DMS79 treated with DMSO at 0.1 percent for 48 hours (cell line): Measurements from ENCODE around the gene SLC29A1.
"Not testable (repeated sequence)": the region's sequence is repeated elsewhere in the genome, so short reads cannot be mapped to it uniquely, and the experiment has no call there.

ENCODE experiments used
- DNase-seq: peaks from one replicate; lab custom pipeline; 2025; lab: John Stamatoyannopoulos, UW

Gene SLC29A1

DNA sequence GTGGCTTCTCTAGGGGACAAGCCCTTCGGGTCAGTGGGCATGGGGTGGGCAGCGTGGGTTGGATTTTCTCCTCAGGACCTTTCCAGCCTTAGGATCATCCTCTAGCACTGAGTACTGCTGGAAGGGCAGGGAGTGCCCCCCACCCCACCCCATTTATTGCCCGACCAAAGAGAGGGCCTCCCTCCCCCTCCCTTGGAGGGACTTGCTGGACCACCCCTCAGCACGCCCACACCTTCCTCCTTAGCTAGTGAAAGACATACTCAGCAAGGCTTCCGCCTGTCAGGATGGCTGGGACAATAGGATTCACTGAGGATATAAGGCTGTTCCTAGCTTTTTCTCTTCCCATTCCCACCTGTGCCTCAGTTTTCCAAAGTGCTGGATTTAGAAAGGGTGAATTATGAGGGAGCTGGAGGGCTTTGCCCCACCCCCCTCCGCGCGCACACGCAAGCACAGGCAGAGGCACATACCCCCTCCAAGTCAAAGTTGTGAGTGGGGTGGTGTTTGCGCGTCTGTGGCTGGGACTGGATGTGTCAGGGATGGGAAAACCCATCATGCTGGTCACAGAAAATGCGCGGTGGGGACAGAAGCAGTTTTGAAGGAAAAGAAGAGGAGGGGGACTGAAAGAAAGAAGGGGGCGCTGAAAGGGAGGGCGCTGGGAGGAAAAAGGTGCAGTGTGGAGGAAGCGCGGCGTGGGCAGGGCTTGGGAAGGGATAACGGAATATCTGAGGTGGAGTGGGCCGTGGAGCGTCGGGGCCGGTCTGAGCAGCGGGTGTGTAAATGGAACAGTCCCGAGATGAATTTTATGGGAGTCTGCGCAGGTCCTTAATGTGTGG is 693 bp upstream of the SLC29A1 start:
- peak; percentile 56 for DNase-seq

DNA sequence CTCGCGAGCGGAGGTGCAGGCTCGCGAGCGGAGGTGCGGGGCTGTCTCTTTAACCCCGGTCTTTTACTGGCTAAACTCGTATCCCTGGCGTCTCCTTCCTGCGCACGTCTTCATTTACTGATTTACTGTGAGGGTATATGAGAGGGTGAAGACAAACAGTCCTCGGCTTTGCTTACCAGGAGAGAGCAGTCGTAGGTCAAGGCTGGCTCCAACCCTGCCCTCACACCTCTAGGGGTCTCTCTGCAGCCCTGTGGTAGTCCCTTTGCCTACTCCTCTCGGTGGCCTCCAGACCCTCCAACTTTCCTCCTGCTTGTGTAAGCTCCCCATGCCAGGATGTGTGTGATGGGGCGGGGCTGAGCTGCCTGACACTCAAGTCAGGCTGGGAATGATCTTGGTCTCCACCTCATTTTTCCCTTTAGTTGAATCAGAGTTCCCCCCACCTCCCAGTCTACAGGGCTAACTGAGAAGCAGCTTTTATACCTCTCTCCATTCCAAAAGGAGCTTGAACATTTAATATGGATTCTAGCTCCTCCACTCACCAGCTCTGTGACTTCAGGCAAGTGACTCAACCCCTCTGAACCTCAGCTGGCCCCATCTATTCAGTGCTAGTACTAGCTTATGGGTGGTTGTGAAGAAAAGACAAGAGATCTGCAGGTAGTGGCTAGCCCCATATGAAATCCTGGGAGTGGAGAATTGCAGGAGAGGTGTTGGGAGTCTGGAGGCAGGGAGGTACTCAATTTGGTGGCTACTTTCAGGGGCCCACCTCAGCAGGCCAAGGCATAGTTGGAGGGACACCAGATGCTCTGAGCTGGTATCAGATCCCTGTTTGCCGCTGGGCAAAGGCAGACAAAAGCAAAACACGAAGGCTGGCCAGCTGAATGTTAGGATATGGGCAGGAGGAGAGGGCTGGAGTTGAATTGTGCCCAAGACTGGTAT is 902 bp downstream of the SLC29A1 start:
- DNase-seq, result peak; percentile 54

DNA sequence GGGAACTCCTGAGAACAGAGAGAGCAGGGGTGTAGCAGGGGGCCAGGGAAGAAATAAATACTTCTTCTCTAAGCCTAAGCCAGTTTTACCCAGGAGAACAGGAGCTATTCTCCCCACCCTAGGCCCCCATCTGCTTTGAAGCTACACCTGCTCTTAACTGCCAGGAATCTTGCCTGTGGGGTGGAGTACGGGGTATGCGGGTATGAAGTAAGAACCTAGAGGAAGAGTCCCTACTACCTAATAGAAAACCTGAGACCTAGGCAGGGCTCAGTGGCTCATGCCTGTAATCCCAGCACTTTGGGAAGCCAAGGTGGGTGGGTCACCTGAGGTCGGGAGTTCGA is 1.5 kb downstream of the SLC29A1 start:
- no peak for DNase-seq

DNA sequence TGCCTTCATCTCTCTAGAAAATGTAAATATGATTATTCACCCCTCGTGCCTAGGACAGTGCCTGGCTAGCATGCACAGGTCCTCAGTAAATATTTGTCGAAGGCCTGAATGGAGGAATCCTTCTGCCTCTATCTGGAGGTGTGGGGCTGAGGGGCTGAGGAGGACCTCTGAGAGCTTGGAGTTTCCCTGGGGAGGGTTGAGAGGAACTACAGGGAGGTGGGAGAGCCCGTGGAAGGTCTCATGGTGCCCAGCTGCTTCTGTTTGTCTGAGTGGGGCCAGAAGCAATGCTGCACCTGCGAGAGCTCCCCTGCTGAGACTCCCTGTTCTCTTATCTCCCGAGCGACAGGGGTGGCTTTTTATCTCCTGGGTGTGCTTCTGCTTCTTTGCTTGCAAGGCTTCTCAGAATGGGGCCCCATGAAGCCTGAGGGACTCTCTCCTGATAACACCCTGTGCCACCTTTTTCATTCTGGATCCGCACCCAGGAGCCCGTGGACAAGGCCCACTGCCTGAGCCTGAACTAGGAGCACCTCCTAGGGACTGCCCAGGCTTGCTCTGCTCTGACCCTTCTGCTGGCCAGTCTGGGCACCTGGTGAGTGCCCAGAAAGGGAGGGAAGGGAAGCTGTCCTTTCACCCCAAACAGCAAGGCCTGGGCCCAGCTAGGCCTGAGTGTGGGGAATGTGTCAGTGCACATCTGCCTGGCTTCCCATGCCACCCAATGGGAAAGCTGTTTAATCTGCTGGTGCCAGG is 2.4 kb downstream of the SLC29A1 start:
- DNase-seq, result no peak

DNA sequence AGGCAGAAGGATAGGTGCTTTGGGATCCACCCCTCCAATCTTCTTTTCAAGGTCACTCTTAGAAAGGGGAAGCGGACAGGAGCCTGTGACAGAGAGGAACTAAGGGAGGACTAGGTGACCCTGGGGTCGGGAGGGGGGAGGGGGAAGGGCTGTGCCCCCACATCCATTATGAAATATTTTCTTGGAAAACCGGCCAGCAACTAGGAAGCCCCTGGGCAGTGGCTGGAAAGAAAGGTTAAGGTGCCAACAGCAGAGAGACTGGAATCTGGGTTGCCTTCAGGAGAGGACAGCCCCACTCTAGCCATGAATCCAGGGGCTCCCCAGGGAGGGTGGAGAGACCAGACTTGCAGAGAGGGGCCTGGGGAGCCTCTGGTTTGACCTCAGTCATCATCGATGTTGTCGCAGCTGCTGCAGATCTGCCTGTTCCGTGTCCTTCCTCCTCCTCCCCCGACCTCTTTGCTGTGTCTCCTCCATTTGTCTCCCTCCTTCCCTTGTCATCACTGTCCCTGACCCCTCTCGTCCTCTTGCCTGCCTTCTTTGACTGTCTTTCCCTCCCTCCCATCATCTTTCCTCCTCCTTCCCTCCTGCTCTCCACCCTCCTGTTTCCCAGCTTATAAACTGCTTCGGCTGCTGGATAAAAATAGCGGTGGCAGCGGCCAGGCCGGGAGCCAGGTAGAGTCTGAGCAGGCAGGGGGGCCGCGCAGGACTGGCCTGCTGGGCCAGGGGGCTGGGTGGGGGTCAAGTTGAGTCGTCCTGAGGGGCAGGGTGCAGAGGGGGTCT is 3.2 kb downstream of the SLC29A1 start:
- no peak for DNase-seq

DNA sequence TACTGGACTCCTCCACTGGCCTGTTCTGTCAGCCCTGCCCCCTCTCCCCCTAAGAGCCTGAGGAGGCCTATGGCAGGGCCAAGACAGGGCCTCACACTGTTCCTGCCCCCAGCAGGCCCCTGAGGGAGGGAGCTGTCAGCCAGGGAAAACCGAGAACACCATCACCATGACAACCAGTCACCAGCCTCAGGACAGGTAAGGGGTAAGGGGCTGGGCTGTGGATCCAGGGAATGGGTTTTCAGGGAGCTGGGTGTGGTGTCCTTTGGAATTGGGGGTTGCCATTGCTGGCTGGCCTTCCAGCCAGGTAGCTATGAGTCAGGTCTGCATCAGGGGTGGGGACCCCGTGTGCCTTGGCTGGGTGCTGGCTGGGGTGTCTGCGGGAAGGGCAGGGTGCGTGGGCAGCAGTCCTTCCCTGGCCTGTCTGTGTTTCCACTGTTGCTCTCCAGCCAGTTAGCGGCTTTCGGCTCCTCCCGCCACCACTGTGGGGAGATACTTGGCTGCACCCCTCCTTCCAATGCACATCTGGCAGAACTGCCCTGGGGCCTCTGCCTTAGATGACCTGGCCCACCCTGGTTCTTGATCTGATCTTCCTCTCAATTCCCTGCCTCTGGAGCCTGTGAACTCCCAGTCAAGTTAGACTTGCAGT is 3.9 kb downstream of the SLC29A1 start:
- DNase-seq, result no peak

DNA sequence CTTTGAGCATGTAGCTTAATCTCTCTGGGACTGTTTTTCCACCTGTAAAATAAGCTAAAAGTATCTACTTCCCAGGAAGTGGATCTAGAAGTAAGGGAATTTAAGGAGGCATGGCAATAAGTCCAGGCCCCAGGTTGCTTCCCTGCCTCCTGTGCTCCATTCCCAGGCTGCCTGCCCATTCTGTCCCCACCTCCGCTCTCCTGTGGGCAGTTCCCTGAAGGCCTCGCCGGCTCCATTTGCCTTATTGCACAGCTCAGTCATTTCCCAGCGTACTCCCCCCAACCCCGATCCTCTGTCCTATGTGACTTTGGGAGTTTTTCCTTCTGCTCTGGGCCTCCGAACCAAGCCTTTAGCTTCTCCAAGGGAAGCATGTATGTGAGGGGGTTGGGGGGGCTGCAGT is 4.6 kb downstream of the SLC29A1 start:
- no peak for DNase-seq

DNA sequence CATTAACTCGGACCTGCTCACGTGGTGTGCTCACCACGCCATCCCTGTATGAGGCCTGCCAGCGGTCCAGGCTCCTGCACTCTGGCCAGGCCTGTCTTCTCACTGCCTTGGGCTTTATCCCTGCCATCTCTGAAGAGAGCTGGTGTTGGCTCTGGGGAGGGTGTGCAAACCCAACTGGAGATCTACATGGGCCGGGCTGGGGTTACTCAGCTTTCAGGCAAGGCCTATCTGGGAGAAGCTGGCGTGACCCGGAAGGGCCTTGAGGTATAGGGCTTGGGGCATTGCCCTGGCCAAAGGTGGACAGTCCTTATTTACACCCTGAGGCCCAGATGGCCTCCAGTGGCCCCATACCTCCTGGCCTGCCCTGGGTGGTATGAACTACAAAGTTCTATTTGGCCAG is 5.0 kb downstream of the SLC29A1 start:
- DNase-seq, result no peak

DNA sequence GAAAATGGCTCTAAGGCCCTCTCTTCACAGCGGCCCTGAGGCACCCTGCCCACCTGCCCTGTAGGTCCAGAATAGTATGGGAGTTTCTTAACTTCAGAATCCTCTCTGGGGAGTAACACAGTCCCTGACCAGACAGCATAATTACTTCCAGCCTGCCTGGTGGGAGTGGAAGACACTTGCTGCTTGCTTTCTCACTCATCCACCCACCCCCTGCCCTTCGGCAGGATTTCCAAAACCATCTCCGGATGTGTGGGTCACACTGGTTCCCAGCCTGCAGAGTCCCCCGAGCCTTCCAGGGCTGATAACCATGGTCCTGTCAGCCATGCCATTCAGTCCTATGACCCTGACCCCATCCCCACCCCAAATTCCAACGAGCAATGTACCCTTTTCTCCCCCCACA is 5.4 kb downstream of the SLC29A1 start:
- DNase-seq, result no peak

DNA sequence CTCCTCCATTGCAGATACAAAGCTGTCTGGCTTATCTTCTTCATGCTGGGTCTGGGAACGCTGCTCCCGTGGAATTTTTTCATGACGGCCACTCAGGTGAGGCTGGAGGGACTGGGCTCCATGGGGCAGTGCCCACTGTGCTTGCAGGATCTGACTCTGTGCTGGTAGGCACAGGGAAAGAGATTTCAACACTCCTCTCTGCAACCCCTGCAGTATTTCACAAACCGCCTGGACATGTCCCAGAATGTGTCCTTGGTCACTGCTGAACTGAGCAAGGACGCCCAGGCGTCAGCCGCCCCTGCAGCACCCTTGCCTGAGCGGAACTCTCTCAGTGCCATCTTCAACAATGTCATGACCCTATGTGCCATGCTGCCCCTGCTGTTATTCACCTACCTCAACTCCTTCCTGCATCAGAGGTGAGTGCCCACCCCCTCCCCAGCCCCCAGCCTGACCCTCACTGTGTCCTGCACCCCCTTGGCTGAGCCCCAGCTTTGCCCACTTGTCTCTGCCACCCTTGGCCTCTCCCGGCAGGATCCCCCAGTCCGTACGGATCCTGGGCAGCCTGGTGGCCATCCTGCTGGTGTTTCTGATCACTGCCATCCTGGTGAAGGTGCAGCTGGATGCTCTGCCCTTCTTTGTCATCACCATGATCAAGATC is 6.1 kb downstream of the SLC29A1 start:
- DNase-seq, result no peak

DNA sequence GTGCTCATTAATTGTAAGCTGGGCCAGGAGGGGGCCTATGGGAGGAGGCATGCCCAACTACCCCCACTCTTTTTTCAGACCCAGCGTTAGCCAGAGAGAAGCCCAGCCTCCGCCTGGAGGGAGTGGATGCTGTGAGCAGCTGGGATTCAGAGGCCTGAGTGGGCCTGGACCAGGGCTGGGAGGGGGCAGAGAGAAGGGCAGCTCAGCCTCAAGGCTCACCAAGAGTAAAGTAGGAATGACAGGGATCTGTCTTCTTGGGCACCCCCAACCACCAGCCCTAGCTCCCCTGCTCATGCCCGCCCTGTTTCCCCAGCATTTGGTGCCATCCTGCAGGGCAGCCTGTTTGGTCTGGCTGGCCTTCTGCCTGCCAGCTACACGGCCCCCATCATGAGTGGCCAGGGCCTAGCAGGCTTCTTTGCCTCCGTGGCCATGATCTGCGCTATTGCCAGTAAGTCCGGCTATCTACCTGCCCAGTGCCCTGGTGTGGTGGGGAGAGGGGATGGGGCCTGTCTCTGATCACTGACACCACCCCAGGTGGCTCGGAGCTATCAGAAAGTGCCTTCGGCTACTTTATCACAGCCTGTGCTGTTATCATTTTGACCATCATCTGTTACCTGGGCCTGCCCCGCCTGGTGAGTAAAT is 6.8 kb downstream of the SLC29A1 start:
- DNase-seq, result no peak

DNA sequence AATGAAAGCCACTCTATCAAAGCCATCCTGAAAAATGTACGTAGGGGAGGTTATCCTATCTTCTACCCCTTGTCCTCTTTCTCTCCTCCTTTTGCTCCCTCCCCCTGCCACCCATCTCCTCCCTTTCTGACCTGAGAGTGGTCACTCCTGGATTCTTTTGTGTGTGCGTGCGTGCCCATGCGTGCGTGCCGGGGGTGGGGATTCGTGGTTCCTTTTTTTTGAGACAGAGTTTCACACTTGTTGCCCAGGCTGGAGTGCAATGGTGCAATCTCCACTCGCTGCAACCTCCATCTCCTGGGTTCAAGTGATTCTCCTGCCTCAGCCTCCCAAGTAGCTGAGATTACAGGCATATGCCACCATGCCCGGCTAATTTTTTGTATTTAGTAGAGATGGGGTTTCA is 8.0 kb downstream of the SLC29A1 start:
- DNase-seq, result not testable (repeated sequence)

DNA sequence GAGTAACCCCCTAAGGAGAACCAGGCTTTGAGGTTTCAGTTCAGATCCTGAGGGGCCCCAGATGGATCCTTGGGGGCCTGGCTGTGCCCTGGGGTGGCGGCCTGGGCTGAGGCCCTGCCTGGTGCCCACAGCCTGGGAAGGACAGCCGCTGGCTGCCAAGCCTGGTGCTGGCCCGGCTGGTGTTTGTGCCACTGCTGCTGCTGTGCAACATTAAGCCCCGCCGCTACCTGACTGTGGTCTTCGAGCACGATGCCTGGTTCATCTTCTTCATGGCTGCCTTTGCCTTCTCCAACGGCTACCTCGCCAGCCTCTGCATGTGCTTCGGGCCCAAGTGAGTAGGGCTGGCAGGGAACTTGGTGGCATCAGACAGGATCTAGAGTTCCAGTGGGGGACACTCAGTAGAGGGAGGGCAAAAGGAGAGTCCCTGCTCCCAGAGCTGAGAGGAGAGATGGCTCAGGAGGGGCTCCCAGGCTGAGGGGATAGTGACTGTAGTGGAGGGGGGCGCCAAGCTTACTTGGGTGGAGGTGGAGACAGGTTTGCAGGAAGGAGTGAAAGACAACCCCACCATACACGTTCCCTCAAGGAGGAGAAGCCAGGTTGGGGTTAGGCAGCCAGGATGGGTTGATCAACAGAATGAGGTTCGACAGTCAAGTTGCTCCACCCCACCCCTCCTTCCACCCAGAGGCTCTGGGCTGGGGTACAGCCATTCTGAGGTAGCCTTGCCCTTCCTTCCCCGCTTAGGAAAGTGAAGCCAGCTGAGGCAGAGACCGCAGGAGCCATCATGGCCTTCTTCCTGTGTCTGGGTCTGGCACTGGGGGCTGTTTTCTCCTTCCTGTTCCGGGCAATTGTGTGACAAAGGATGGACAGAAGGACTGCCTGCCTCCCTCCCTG is 9.5 kb downstream of the SLC29A1 start:
- DNase-seq, result no peak

DNA sequence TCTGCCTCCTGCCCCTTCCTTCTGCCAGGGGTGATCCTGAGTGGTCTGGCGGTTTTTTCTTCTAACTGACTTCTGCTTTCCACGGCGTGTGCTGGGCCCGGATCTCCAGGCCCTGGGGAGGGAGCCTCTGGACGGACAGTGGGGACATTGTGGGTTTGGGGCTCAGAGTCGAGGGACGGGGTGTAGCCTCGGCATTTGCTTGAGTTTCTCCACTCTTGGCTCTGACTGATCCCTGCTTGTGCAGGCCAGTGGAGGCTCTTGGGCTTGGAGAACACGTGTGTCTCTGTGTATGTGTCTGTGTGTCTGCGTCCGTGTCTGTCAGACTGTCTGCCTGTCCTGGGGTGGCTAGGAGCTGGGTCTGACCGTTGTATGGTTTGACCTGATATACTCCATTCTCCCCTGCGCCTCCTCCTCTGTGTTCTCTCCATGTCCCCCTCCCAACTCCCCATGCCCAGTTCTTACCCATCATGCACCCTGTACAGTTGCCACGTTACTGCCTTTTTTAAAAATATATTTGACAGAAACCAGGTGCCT is 10.2 kb downstream of the SLC29A1 start:
- no peak for DNase-seq

DNA sequence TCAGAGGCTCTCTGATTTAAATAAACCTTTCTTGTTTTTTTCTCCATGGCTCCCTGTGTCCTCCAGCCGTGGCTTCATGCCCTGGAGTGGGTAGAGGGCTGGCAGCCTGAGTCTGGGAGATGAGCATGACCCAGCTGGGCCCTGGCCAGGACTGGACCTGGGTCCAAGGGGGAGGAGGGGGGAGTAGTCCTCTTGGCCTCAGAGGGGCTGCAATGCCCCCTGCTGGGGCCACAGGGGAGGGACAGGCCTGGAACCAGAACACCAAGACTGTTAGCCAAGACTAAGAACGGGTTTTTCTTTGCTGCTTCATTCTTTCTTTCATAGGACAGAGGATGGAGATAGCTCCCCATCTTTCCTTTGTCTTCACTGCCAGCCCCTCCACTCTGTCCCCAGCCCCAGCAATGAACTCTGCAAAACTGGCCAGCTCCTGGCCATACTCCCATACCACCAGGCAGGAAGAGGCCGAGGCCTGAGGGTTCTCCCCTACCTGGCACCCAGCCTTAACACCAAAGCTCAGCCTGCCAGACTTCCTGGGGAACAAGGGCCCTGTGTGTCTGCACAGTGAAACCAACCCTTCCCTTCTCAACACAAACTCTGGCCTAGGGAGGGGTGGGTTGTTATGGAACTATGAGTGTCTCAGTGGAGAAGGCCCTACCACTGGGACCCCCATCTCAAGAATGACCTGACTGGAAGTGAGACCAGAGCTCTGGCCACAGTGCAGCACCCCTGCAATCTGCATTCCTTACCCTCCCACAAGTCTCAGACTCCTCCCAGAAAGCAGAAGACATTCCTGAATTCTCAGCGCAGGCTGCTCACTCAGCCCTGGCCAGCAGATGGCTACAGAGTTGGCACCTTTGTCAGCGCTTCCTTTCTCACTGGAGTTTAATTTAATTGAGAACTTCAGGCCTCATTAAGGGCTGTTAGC is 11.0 kb downstream of the SLC29A1 start:
- no peak for DNase-seq

DNA sequence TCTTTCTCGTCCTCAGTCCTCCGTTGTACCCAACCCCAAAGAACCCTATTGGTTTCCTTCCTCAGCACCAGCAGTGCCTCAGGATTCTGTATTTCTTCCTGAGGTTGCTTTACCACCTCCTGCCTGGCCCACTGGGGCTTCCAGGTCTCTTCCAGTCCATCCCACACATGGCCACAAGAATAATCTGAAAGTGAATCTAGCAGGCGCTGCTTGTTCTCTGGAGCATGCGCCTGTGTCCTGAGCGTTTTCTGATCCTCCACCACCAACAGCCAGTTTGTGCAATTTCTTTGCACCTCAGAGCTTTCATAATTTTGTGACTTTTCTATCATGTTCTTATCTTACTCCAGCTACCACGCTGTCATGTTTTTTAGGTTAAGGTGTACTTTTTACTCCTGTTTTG is 11.9 kb downstream of the SLC29A1 start:
- no peak for DNase-seq

DNA sequence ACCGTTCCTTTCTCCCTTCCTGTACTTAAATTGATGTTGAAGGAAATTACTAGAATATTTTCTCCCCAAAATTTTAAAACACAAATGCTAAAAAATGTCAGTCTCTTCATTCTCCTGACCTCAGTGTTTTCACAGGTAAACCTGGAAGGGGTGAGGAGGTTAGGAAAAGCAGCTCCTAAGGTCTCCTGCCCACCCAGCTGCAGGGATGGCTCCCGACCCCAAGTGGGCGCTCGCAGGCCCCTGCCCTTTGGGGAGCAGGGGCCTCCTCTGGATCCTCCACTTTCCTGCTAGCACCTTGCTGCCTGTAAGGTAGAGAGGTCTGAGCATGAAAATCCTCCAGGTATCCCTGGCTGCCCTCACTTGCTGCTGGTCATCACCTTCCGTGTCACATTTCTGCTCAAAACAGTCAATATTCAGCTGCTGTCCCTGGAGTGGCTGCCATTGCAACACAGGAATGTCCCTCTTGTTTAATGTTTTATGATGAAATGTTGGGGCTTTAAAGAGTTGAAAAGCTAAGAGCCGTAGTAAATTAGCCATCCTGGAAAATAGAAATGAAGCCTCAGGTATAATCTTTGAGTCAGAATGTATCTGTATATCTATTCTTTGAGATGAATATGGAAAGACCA is 12.6 kb downstream of the SLC29A1 start:
- no peak for DNase-seq
